ENCODE data around the gene HAND1.

HAND1 gene

DNA sequence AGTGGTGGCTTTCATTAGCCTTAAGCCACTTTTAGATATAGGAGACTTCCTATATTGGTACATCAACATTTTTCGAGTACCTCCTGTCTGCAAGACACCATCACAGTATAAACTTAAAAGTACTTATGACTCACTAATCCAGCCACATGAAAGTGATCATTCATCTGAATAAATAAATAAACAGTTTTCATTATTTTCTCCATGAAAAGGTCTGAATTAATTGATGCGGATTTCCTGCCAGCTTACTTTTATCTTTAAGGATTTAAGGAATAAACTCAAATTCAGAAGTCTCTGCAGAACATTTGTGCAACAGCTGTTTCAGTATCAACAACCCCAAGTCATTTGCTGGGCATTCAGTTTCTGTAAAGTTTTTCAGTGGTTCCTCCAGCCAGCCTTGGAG is 28.2 kb downstream of the HAND1 start:
- DNase-seq, result no peak

- no peak for DNase-seq
Observed at GRCh38 chr5:154447089-154447725, 30.8 kb downstream of the HAND1 start.

- peak; percentile 66 for DNase-seq
Observed at GRCh38 chr5:154446195-154447088, 31.6 kb downstream of the HAND1 start.

DNA sequence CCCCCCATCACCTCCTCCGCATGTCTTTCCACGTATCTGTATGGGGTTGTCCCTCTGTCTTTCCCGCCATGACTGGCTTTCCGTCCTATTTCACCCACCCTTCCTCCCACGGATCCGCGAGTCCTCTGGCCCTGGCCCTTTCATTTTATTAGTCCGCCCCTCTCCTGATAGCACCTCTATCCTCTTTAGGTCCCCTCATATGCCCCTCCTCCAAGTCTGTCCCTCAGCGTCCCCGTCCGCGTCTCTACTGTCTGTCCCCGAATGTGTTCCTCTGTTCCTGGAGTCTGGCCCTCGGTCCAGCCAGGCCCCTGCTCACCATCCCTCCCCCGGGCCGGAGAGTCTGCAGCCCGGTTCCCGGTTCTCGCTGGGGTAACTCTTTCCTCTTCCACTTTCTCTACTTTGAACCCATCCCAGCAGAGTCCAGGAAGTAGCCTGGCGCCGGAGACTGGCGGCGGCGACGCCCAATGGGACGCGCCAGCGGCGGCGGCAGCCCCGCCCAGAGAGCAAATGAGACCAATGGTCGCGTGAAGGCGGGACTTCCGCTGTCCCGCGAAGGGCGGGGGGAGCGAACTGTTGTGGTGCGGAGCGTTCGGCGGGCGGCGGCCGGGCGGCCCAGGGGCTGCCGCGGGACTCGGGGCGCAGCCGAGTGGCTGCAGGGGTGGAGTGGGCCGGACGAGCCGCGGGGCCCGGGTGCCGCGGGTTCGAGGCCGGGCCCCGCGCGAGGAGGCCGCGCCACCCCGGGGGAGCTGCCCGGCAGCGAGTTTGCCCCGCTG is 32.4 kb downstream of the HAND1 start, which contains the start of gene SAP30L:
TSS of gene SAP30L (plus strand) at position 576 of the 773 bp plus-strand sequence. CDS start 608 bp downstream, outside the sequence.
- peak; percentile 96 for DNase-seq

DNA sequence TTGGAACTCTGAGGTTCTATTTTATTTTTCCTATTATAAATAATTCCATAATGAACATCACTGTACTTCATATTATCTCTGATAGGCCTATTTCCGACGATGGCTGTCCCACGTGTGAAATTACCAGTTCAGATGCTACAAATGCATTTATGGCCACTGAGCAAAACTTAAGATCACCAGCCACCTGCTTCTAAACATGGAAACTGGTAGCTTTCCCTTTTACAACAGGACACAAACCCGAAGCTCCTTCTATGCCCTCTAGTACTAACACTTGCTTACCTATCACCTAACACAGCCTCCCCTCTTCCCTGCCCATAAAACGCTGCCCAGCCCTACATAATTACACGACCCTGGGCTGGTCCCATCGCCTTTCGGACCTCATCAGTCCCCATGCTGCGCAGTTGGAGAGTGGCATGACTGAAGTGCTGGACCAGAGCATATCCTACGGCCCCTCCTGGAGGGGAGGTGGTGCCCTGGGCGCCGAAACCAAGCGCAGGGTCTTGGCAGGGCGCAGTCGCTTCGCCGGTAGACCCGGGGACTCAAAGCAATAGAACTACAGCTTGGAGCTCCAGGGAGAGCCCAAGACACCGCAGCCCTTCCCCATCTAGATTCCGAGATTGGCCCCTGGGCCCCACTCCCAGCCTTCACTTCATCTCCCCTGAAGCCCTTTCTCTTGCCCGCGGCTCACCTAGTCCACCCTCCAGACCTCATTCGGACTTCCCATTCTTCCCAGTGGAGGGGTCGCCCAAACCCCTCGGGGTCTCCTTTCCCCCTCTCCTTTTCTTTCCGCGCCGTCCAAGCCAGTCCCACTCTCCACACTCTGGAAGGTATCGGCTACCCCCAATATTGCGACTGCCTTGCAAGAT is 33.2 kb downstream of the HAND1 start:
- peak; percentile 31 for DNase-seq

DNA sequence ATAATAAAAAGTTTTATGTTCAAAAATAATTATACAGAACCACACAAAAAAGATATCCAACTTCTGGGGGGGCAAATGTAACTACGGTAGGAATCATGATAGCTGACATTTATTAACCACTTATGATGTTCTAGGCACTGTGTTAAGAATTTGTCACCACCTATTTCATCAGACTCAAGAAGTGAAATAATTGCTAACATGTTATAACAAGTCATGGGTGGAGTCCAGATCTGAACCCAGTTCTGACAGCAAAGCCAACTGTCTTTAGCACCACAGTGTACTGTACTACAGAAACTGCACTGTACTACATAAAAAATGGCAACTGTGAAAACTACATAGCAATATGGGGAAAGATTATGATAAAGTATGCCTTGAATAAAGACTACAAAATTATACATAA is 35.2 kb downstream of the HAND1 start:
- DNase-seq, result no peak

- no peak for DNase-seq
Observed at GRCh38 chr5:154440540-154440939, 37.5 kb downstream of the HAND1 start.

- no peak for DNase-seq
Observed at GRCh38 chr5:154437281-154437965, 40.6 kb downstream of the HAND1 start.

DNA sequence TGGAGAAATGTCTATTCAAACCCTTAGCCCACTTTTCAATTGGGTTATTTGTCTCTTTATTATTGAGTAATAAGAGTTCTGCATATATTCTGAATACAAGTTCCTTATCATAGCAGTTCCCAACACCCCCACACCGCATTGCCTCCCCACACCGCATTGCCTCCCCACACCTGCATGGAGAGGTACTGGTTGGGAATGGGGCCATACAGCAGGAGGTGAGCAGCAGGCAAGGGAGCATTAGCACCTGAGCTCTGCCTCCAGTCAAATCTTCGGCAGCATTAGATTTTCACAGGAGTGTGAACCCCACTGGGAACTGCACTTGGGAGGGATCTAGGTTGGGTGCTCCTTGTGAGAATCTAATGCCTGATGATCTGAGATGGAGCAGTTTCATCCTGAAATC is 42.8 kb downstream of the HAND1 start:
- DNase-seq, result no peak

GRCh38 chr5:154430961-154431630 is 46.9 kb downstream of the HAND1 start:
- DNase-seq, result no peak

DNA sequence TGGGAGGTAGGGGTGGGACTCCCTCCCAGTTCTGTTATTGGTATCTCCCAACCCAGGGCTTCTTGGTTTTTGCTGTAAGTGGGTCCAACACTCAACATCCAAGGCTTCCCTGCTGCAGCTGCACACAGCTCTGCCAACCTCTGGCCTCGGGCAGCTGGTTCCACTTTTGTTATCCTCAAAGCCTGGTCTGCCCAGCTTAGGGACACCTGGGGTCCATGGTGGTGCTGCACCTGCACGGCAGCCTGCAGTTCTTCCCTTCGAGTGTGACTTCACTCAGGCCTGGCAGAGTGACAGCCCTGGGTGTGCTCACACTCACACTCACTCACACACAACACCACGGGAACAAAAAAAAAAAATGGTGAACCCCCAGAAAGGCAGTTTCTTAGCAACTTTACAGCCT is 47.6 kb downstream of the HAND1 start:
- DNase-seq, result no peak

DNA sequence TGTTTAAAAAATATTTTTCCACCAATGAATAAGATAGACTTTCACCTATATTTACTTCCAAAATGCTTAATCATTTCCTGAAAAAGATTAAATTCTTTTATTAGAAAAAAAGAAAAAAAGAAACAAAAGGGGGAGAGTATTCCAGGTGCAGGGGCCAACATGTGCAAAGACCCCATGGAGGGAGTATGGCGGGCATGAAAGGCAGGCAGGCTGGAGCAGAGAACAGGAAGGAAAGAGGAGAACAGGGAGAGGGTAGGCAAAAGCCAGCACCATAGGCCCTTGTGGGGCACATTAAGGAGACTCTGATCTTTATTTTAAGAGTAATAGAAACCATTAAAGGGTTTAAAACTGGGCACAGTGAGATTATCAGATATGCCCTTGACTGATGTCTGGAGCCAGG is 48.7 kb downstream of the HAND1 start:
- no peak for DNase-seq

GRCh38 chr5:154428208-154428607 is 49.8 kb downstream of the HAND1 start:
- DNase-seq, result no peak
